Heart left ventricle (tissue), 16 donors: Measurements from ENCODE around the gene ADARB1. TPM values are rescaled to one million over a fixed set of nuclear protein-coding genes. Genes with fewer than 3 reads are reported as not detected.

Source experiments
- ATAC-seq, 4 donors: fragments of 200-7000 bp; cut with Tn5 transposase; one replicate each; pipeline ENCODE4 v1.9.1; 2020 to 2022; ENCODE audit warnings: moderate library complexity in 4 of 4, mild to moderate bottlenecking in 3 of 4, moderate number of reproducible peaks in 1 of 4
- DNase-seq, 5 donors: peaks; one replicate each; pipeline ENCODE4 v3.0.0-alpha.2; 2020
- H3K27ac ChIP-seq, 12 donors: fragments of 200-600 bp; sonication (generic) in 4 of 12; one replicate each; pipeline versions ENCODE4 v1.5.0 to v1.8.0; 2016 to 2022; ENCODE audit warnings: mild to moderate bottlenecking in 2 of 12
- H3K27me3 ChIP-seq, 9 donors: fragments of 200-600 bp; sonication (generic) in 2 of 9; one replicate each; pipeline versions ENCODE4 v1.5.1 to v1.8.0; 2016 to 2022; ENCODE audit warnings: mild to moderate bottlenecking in 3 of 9
- H3K36me3 ChIP-seq, 9 donors: fragments of 200-600 bp; sonication (generic) in 2 of 9; one replicate each; pipeline versions ENCODE4 v1.5.0 to v1.8.0; 2018 to 2022; ENCODE audit warnings: mild to moderate bottlenecking in 2 of 9
- H3K4me1 ChIP-seq, 12 donors: fragments of 200-600 bp; sonication (generic) in 4 of 12; one replicate each; pipeline versions ENCODE4 v1.5.0 to v1.8.0; 2016 to 2022; ENCODE audit warnings: mild to moderate bottlenecking in 3 of 12
- H3K4me3 ChIP-seq, 12 donors: fragments of 200-600 bp; sonication (generic) in 4 of 12; one replicate each; pipeline versions ENCODE4 v1.5.0 to v1.8.0; 2017 to 2022; ENCODE audit warnings: mild to moderate bottlenecking in 9 of 12, moderate library complexity in 4 of 12
- H3K9me3 ChIP-seq, 12 donors: fragments of 200-600 bp; sonication (generic) in 4 of 12; one replicate each; pipeline versions ENCODE4 v1.5.0 to v1.8.0; 2016 to 2022; ENCODE audit warnings: mild to moderate bottlenecking in 1 of 12
- CTCF ChIP-seq, 12 donors: fragments of 200-600 bp; sonication (generic) in 4 of 12; IDR thresholded peaks; one replicate each; pipeline versions ENCODE4 v1.5.0 to v1.8.0; 2018 to 2022; ENCODE audit warnings: antibody characterized with exemption in 12 of 12, mild to moderate bottlenecking in 5 of 12
- POLR2A ChIP-seq, 2 donors: fragments of 450-650 bp; IDR thresholded peaks; one replicate each; pipeline ENCODE4 v1.6.1; 2017; ENCODE audit warnings: antibody characterized with exemption in 2 of 2, mild to moderate bottlenecking in 2 of 2, moderate library complexity in 2 of 2
- WGBS, 4 donors: extraction: QIAGEN DNeasy Blood & Tissue Kit in 2 of 4; methylation state at CpG; one replicate each; pipeline versions ENCODE4 v1.1.5 to v1.1.7; 2013 to 2018; 5-methylcytosine and 5-hydroxymethylcytosine counted together
- intact Hi-C, 10 donors: fragments of 100-400 bp; cut with DNase I; formaldehyde crosslinking; loops; one replicate each; pipeline versions ENCODE4 v1.11.1 to v1.14.2; 2022
- polyA plus RNA-seq, 2 donors: library from polyadenylated mRNA; stranded (reverse); fragments of 200-250 nt; gene quantifications; one replicate each; pipeline ENCODE4 v1.2.3, GENCODE V29; 2013
- total RNA-seq, 9 donors: library from RNA; depleted of rRNA in 2 of 9; stranded (reverse); fragments of >200 nt in 2 of 9; fragmentation: NEBNext Ultra II Directional in 3 of 9; extraction: Animal tissue kit (Norgen Biotek cat#: 25700) in 3 of 9; gene quantifications; one replicate each; pipeline versions ENCODE4 v1.1.0 to v1.2.4, GENCODE V29; 2016 to 2023
- donor health status: ischemic (EF 13 %, LVEDD 7.1; RV severe dilation, severe dysfunction).
- donor health status: healthy with polysubstance abuse.
- donor health status: DM: no; HTN: yes; CAD: no.
- donor health status: DM: no; HTN: no; CAD: no.
- donor health status: ischemic (EF 25% LVEDD 6.9; RV normal size, moderate dysfunction).
- donor health status: ischemic (EF 25% LVEDD 5.7; RV mildly dilated, moderate dysfunction).
- donor health status: healthy.
- donor health status: DM: yes; HTN: yes; CAD: no.
- donor health status: ischemic (EF 35%, LVEDD 5.7; RV mildly dilated, moderate dysfunction).
- donor health status: nonischemic (EF 11% LVEDD 7.7; RV severe dilation, severe dysfunction).
- donor health status: DM: yes; HTN: yes; CAD: no.
- donor health status: PGD.
- donor health status: ischemic (EF 29% LVEDD 5.4; RV normal size, mild dysfunction).
- donor health status: nonischemic (EF 23%, LVEDD 6.1; RV moderate dilation, normal function).

ADARB1 gene
- total and polyA plus RNA-seq, 11 donors = 6.9 to 16.3 (median 12.0) TPM

- H3K4me1 ChIP-seq = peaks cover 0 to 30% (median 13%) of the 10 kb centered on the region in 12 donors
- no peak for TF ChIP-seq CTCF (IDR thresholded peaks at IDR 0.05)
- no peak for TF ChIP-seq POLR2A (IDR thresholded peaks at IDR 0.05)
- intact Hi-C loops = loop anchor here in 4 of 10 donors (2.0 to 10.0 kb wide), 4 partner anchors 57 to 117 kb away; no protein-coding TSS in a partner anchor
- H3K27me3 ChIP-seq = peaks cover 0 to 5% (median 0%) of the 10 kb centered on the region in 9 donors
- H3K9me3 ChIP-seq = no peaks in the 10 kb centered on the region
- no peaks in the 10 kb centered on the region for H3K36me3 ChIP-seq
- no peak for ATAC-seq
- DNase-seq = no peak
- 94 to 97% (median 95%) methylated on average over 22 to 32 of the region's 32 CpGs for WGBS, 4 donors
- no peak overlapping the region for H3K4me3 ChIP-seq
- no peak overlapping the region for H3K27ac ChIP-seq
Observed at GRCh38 chr21:45071874-45072737, 2.3 kb upstream of the ADARB1 start.

- H3K4me3 ChIP-seq = peak overlapping the region in 1 of 12 donors; percentile 92
- H3K4me1 ChIP-seq = peaks cover 0 to 31% (median 13%) of the 10 kb centered on the region in 12 donors
- no peaks in the 10 kb centered on the region for H3K36me3 ChIP-seq
- intact Hi-C loops = loop anchor here in 4 of 10 donors (2.0 to 10.0 kb wide), 4 partner anchors 58 to 118 kb away; no protein-coding TSS in a partner anchor
- TF ChIP-seq CTCF (IDR thresholded peaks at IDR 0.05) (no peak), POLR2A (IDR thresholded peaks at IDR 0.05) (no peak)
- H3K27ac ChIP-seq = no peak overlapping the region
- no peaks in the 10 kb centered on the region for H3K9me3 ChIP-seq
- H3K27me3 ChIP-seq = peaks cover 0 to 5% (median 0%) of the 10 kb centered on the region in 9 donors
- DNase-seq (no peak), ATAC-seq (no peak)
- WGBS, 4 donors = 93 to 94% (median 93%) methylated on average over 27 to 29 of the region's 29 CpGs
Observed at GRCh38 chr21:45072738-45073300, 1.6 kb upstream of the ADARB1 start.

- peaks cover 0 to 5% (median 0%) of the 10 kb centered on the region in 9 donors for H3K27me3 ChIP-seq
- WGBS, 4 donors = 19 to 30% (median 22%) methylated on average over 29 to 41 of the region's 42 CpGs
- no peaks in the 10 kb centered on the region for H3K36me3 ChIP-seq
- intact Hi-C loops = loop anchor here in 5 of 10 donors (1.0 to 10.0 kb wide), 6 partner anchors 55 to 119 kb away; no protein-coding TSS in a partner anchor
- no peak for TF ChIP-seq CTCF (IDR thresholded peaks at IDR 0.05)
- TF ChIP-seq POLR2A (IDR thresholded peaks at IDR 0.05) = no peak
- DNase-seq = no peak
- no peaks in the 10 kb centered on the region for H3K9me3 ChIP-seq
- ATAC-seq = peak in 3 of 4 donors; percentile 40 to 46 (median 41)
- H3K27ac ChIP-seq = peak overlapping the region in 11 of 12 donors; percentile 81 to 98 (median 95)
- H3K4me1 ChIP-seq = peaks cover 0 to 36% (median 13%) of the 10 kb centered on the region in 12 donors
- H3K4me3 ChIP-seq = peak overlapping the region; percentile 63 to 100 (median 91)
Observed at GRCh38 chr21:45073301-45074047, 906 bp upstream of the ADARB1 start.
